ENCODE data around the gene CCR2.
"Not testable (repeated sequence)": the region's sequence is repeated elsewhere in the genome, so short reads cannot be mapped to it uniquely, and the experiment has no call there.

CCR2 gene

GRCh38 chr3:46378426-46378942 is 24.6 kb downstream of the CCR2 start:
- peak; percentile 70 for DNase-seq (ENCODE audit: low spot score)

GRCh38 chr3:46380471-46381221 is 26.7 kb downstream of the CCR2 start:
- no peak for DNase-seq (ENCODE audit: low spot score)

GRCh38 chr3:46381625-46382024 is 27.7 kb downstream of the CCR2 start:
- DNase-seq (ENCODE audit: low spot score), result no peak

- no peak for DNase-seq (ENCODE audit: low spot score)
These were observed 29.5 kb downstream of the CCR2 start for GRCh38 chr3:46383211-46383950.

GRCh38 chr3:46383951-46384330 is 30.0 kb downstream of the CCR2 start:
- no peak for DNase-seq (ENCODE audit: low spot score)

GRCh38 chr3:46386205-46386604 is 32.3 kb downstream of the CCR2 start:
- DNase-seq (ENCODE audit: low spot score), result no peak

- DNase-seq (ENCODE audit: low spot score), result not testable (repeated sequence)
These were observed 34.9 kb downstream of the CCR2 start for GRCh38 chr3:46388847-46389246.

- DNase-seq (ENCODE audit: low spot score), result no peak
These were observed 35.4 kb downstream of the CCR2 start for GRCh38 chr3:46389306-46389705.

GRCh38 chr3:46391526-46391925 is 37.6 kb downstream of the CCR2 start:
- not testable (repeated sequence) for DNase-seq (ENCODE audit: low spot score)

- no peak for DNase-seq (ENCODE audit: low spot score)
These were observed 39.1 kb downstream of the CCR2 start for GRCh38 chr3:46393011-46393410.

GRCh38 chr3:46393554-46394434 is 39.9 kb downstream of the CCR2 start:
- DNase-seq (ENCODE audit: low spot score), result no peak

GRCh38 chr3:46395210-46395661 is 41.3 kb downstream of the CCR2 start:
- DNase-seq (ENCODE audit: low spot score), result no peak

- DNase-seq (ENCODE audit: low spot score), result no peak
These were observed 42.0 kb downstream of the CCR2 start for GRCh38 chr3:46395766-46396530.

- DNase-seq (ENCODE audit: low spot score), result no peak
These were observed 43.2 kb downstream of the CCR2 start for GRCh38 chr3:46397111-46397510.

GRCh38 chr3:46398186-46398955 is 44.5 kb downstream of the CCR2 start:
- no peak for DNase-seq (ENCODE audit: low spot score)

GRCh38 chr3:46399098-46399497 is 45.2 kb downstream of the CCR2 start:
- DNase-seq (ENCODE audit: low spot score), result no peak

GRCh38 chr3:46399557-46399956 is 45.6 kb downstream of the CCR2 start:
- DNase-seq (ENCODE audit: low spot score), result no peak

GRCh38 chr3:46400000-46400734 is 46.3 kb downstream of the CCR2 start:
- no peak for DNase-seq (ENCODE audit: low spot score)

- no peak for DNase-seq (ENCODE audit: low spot score)
These were observed 46.9 kb downstream of the CCR2 start for GRCh38 chr3:46400846-46401245.

GRCh38 chr3:46401579-46401978 is 47.7 kb downstream of the CCR2 start:
- no peak for DNase-seq (ENCODE audit: low spot score)

Measured in ecto neural progenitor cell (in vitro differentiated cells).